HG03460 (cell line): ENCODE results near the gene RNF208.

ENCODE experiments used
- ATAC-seq: cut with Tn5 transposase; IDR thresholded peaks from one replicate; pipeline ENCODE4 v1.9.1; 2021; ENCODE audit not compliant: unreplicated experiment

RNF208 gene

GRCh38 chr9:137215196-137215986 lies 6.6 kb downstream of the RNF208 start:
- no peak for ATAC-seq

GRCh38 chr9:137214620-137215019 lies 7.4 kb downstream of the RNF208 start:
- ATAC-seq: no peak

GRCh38 chr9:137213160-137214060 lies 8.6 kb downstream of the RNF208 start:
- ATAC-seq: no peak

- ATAC-seq: no peak
Observed at GRCh38 chr9:137212520-137212919, 9.5 kb downstream of the RNF208 start.

DNA sequence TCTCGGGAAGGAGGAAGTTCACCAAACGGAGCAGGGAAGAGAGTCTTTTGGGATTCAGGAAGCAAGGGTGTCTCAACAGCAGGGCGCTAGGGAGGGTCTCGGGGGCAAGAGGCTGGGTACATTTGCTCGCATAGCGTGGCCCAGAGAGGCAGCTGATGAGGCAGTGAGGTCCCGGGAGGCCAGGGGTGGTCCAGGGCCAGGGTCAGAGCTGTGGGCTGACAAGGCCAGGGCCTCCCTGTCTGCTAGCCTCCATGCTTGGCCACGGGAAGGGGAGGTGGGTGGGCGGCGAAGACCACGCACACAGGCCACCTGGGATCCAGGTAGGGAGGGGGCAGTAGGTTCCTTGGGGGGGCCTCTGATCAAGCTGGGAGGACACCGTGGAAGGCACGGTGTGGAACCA lies 10.5 kb downstream of the RNF208 start:
- no peak for ATAC-seq

DNA sequence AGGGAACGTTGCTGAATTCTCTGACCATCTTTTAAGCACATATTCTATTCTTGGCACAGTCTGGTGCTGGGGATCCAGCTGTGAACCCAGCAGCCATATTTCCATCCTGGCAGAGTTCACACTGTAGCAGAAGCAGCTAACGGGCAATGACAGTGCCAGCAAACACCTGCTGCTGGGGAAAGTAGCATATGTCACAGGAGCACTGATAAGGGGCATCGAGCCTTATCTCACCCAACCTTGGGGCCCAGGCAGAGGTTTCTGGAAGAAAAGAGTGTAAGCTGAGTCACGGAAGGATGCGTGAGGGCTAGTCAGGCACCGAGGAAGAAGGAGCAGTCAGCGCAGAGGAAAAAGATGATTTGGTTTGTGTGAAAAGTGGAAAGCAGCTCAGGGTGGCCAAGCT lies 15.4 kb downstream of the RNF208 start:
- no peak for ATAC-seq

GRCh38 chr9:137205126-137206069 lies 16.6 kb downstream of the RNF208 start, which contains the start of the genes NDOR1 and TMEM203:
Gene NDOR1 (plus strand): TSS chr9:137205700. CDS start chr9:137205778, 78 bp downstream.
Gene TMEM203 (minus strand): TSS chr9:137205648. CDS start chr9:137205414, 234 bp downstream.
- ATAC-seq: peak; percentile 39

DNA sequence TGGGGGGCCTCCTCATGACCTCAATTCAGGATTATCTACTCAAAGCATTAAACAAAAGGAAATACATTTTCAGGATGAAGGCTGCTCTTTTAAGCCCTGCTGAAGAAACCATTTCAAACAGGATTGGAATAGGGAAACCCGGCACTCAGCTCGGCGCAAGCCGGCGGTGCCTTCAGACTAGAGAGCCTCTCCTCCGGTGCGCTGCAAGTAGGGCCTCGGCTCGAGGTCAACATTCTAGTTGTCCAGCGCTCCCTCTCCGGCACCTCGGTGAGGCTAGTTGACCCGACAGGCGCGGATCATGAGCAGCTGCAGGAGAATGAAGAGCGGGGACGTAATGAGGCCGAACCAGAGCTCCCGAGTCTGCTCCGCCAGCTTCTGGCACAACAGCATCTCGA lies 17.3 kb downstream of the RNF208 start:
- no peak for ATAC-seq

- no peak for ATAC-seq
Observed at GRCh38 chr9:137202966-137203365, 19.1 kb downstream of the RNF208 start.

DNA sequence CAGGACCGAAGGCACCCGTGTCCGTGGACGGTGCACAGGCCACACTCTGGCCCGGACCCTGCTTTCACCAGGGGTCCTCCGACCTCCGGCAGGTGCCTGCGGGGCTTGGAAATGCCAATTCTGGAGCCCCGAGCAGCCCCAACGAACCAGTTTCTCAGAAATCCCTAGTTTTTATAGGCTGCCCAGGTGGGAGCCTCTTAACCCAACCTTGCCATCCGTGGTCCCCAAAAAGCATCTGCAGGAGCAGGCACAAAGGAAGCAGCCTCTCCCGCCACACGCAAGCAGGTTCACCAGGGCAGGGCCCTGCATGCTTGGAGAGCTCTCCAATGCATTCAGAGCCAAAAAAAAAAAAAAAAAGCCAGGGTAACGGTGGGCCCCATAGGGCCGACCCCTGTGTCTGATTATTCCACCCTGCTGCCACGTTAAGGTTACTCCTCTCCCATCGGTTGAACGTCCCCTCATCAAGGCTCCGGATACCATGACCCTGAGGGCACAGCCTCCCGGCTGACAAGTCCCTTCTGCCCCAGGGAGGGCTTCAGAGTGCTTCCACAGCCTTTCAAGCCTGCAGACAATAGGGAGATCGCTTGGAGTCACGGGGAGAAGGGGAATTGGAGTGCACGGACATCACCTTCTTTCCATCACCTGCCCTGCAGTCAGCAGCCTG lies 20.7 kb downstream of the RNF208 start:
- ATAC-seq: no peak

DNA sequence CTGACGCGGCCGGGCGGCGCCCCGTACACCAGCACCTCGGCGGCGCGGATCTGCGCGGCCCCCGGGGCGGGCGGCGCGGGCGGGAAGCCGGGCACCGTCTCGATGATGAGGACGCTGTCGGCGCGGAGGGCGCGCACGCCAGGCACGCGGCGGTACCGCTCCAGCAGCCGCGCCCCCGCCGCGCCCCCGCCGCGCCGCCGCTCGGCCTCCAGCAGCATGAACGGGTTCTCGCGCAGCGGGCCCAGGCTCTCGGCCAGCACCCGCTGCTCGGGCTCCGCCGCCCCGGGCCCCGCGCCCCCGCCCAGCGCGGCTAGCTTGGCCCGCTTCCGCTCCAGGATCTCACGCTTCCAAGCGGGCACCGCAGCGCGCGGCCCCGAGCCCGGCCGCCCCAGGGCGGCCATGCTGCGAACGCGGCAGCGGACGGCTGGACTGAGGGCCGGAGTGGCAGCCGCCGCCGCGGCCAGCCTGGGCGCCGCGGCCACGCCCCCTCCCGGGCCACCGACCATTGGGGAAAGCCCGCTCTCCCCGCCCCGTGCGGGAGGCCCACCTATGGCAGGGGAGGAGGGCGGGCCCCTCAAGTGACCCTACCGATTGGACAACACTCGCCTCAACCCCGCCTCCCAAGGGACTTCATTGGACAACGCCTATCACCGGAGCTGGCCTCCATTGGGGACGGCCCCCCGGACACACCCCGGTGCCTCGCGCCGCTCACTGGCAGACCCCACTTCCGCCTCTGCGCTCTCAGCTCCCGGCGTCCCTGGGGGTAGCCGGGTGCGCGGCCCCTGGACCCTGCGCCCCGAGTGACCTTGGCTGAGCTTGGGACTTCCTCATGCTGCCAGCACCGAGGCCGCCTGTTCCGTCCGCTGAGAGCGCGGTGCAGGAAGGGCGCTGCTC lies 21.5 kb downstream of the RNF208 start, which contains the start of gene TPRN:
Gene TPRN (minus strand): TSS at position 431 of the 894 bp plus-strand sequence. CDS start 30 bp downstream, at position 401.
- peak; percentile 81 for ATAC-seq

GRCh38 chr9:137199411-137200121 lies 22.5 kb downstream of the RNF208 start:
- ATAC-seq: no peak

DNA sequence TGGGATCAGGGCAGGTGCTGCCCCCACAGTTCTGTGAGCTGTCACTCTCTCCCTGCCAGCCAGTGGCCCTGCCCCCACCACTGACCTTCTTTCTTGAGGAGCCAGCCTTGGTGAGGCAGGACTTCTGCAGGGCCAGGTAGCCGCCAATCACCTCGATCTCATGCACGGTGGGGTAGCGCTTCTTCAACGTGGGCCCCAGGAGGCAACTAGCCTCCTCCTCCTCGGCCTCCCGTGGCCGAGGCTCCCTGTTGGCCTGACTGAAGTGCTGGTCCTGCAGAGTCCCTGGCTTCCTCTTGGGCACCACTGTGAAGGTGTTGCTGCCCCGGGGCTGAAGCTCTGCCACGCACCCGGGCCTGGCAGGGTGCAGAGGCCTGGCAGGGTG lies 23.1 kb downstream of the RNF208 start:
- ATAC-seq: no peak

GRCh38 chr9:137198051-137198901 lies 23.8 kb downstream of the RNF208 start:
- ATAC-seq: no peak

GRCh38 chr9:137195525-137196220 lies 26.4 kb downstream of the RNF208 start:
- ATAC-seq: no peak

- no peak for ATAC-seq
Observed at GRCh38 chr9:137194909-137195308, 27.1 kb downstream of the RNF208 start.

DNA sequence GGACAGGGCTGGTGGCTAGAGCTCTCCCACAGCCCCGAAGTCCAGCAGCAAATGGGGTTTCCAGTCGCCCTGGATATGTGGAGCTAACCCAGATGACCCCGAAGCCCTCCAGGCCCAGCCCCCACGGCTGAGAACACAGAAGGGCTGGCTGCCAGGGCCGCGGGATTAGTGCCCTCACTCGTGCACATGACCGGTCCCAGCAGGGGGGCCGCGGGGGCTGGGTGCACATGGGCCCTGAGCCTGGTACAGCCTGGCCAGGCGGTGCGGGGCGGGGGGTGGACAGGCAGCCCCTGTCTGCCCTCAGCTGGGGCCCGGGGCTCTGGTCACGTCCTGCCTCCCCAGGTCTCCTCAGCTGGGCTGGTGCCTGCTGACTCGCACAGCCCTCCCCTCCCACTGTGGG lies 27.7 kb downstream of the RNF208 start:
- ATAC-seq: no peak
